IPS-NIHi7 (cell line): Measurements from ENCODE around the gene MPPED2.

ENCODE experiments used
- DNase-seq: peaks from one replicate; pipeline ENCODE4 v3.0.0; 2012; ENCODE audit warnings: mixed read lengths; ENCODE audit errors: extremely low spot score

Gene MPPED2

GRCh38 chr11:30364837-30365482 lies 221.2 kb downstream of the MPPED2 start:
- DNase-seq = no peak

GRCh38 chr11:30364139-30364836 lies 221.9 kb downstream of the MPPED2 start:
- no peak for DNase-seq

GRCh38 chr11:30360741-30361140 lies 225.4 kb downstream of the MPPED2 start:
- no peak for DNase-seq
